AG04450 (cell line): ENCODE measurements around the gene ABTB1. TPM values are rescaled to one million over a fixed set of nuclear protein-coding genes. Genes with fewer than 3 reads are reported as not detected.

Experiments used
- CTCF ChIA-PET: fragments of 300-600, 350-600 bp; formaldehyde crosslinking; extraction: SDS; loops from one replicate; lab custom pipeline; 2022; ENCODE audit warnings: antibody characterized with exemption, inconsistent platforms; lab: Charles Lee
- POLR2A ChIA-PET: fragments of 350-600 bp; formaldehyde crosslinking; extraction: SDS; loops from one replicate; lab custom pipeline; 2021; ENCODE audit warnings: antibody characterized with exemption, inconsistent platforms; lab: Yijun Ruan, JAX
- DNase-seq: peaks from one replicate; pipeline ENCODE4 v3.0.0-alpha.2; 2011; ENCODE audit warnings: low read depth, low spot score
- H3K27ac ChIP-seq: one replicate; pipeline ENCODE4 v1.5.1; 2012; ENCODE audit warnings: low read depth, low read length, control low read depth
- H3K27me3 ChIP-seq: one replicate; pipeline ENCODE4 v1.6.0; 2012; ENCODE audit warnings: low read length; ENCODE audit not compliant: control insufficient read depth, insufficient read depth
- H3K4me3 ChIP-seq: 2 replicates; pipeline ENCODE4 v1.5.1; 2011; ENCODE audit warnings: mild to moderate bottlenecking, low read depth, low read length, control low read depth
- H3K9me3 ChIP-seq: 2 replicates; pipeline ENCODE4 v1.5.1; 2012; ENCODE audit warnings: low read length; ENCODE audit not compliant: control insufficient read depth, insufficient read depth
- polyA plus RNA-seq: library from polyadenylated mRNA; depleted of rRNA; stranded (reverse); fragments of >200 nt; gene quantifications from 2 replicates; pipeline ENCODE4 v1.2.3, GENCODE V29; 2011
- TF ChIP-seq, protein P1 (sequence below): IDR thresholded peaks from 2 replicates; pipeline ENCODE4 v1.5.1; 2011; ENCODE audit warnings: low read depth, low read length, control low read depth, inconsistent platforms

ABTB1 gene
- polyA plus RNA-seq, 1 experiment: 15.5 TPM

- TF ChIP-seq, protein P1, sequence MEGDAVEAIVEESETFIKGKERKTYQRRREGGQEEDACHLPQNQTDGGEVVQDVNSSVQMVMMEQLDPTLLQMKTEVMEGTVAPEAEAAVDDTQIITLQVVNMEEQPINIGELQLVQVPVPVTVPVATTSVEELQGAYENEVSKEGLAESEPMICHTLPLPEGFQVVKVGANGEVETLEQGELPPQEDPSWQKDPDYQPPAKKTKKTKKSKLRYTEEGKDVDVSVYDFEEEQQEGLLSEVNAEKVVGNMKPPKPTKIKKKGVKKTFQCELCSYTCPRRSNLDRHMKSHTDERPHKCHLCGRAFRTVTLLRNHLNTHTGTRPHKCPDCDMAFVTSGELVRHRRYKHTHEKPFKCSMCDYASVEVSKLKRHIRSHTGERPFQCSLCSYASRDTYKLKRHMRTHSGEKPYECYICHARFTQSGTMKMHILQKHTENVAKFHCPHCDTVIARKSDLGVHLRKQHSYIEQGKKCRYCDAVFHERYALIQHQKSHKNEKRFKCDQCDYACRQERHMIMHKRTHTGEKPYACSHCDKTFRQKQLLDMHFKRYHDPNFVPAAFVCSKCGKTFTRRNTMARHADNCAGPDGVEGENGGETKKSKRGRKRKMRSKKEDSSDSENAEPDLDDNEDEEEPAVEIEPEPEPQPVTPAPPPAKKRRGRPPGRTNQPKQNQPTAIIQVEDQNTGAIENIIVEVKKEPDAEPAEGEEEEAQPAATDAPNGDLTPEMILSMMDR: no peak
- CTCF ChIA-PET: no interaction called here
- no peak overlapping the region for H3K4me3 ChIP-seq
- no peak overlapping the region for H3K27ac ChIP-seq
- POLR2A ChIA-PET: no interaction called here
- DNase-seq: no peak
- no peaks in the 10 kb centered on the region; the same call in 1 of the 2 replicates for H3K9me3 ChIP-seq
- H3K27me3 ChIP-seq: no peaks in the 10 kb centered on the region
Measured at GRCh38 chr3:127686512-127686894, 13.8 kb downstream of the ABTB1 start.

DNA sequence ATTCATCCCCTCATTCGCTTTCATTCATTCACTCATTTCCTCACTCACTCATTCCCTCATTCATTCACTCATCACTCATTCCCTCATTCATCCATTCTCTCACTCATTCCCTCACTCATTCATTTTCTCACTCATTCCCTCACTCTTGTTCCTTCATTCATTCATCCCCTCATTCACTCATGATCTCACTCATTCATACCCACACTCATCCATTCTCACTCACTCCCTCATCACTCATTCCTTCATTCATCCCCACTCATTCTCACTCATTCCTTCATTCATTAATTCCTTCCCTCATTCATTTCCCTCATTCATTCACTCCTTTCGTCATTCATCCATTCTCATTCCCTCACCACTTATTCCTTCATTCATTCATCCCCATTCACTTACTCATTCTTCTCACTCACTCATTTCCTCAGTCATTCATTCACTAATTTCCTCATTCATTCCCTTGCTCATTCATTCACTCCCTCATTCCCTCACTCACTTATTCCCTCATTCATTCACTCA, 14.5 kb downstream of the ABTB1 start:
- H3K9me3 ChIP-seq: no peaks in the 10 kb centered on the region; the same call in 1 of the 2 replicates
- ChIA-PET POLR2A (no interaction called here), CTCF (no interaction called here)
- TF ChIP-seq, protein P1: no peak
- H3K27ac ChIP-seq: no peak overlapping the region
- H3K4me3 ChIP-seq: no peak overlapping the region
- H3K27me3 ChIP-seq: no peaks in the 10 kb centered on the region
- DNase-seq: no peak

DNA sequence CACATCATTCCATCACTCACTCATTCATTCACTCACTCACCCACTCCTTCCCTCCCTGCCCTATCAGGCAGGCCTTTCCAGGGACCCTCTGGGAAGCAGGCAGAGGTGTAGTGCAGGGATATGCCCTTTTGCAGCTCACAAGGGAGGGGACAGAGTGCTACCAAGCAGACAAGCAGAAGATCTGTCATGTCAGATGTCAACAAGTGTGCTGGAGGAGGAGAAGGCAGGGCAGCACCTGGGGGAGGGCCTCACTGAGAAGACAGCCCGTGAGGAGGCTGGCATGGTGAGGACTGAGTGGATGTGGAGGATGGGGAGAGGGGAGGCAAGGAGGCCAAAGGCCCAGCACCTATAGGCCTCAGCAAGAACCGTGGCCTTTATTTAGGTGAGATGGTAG, 15.3 kb downstream of the ABTB1 start:
- H3K27ac ChIP-seq: peak overlapping the region; percentile 57
- CTCF ChIA-PET: no interaction called here
- POLR2A ChIA-PET: no interaction called here
- no peak for DNase-seq
- TF ChIP-seq, protein P1: no peak
- no peaks in the 10 kb centered on the region for H3K27me3 ChIP-seq
- H3K9me3 ChIP-seq: no peaks in the 10 kb centered on the region; the same call in 1 of the 2 replicates
- H3K4me3 ChIP-seq: no peak overlapping the region

DNA sequence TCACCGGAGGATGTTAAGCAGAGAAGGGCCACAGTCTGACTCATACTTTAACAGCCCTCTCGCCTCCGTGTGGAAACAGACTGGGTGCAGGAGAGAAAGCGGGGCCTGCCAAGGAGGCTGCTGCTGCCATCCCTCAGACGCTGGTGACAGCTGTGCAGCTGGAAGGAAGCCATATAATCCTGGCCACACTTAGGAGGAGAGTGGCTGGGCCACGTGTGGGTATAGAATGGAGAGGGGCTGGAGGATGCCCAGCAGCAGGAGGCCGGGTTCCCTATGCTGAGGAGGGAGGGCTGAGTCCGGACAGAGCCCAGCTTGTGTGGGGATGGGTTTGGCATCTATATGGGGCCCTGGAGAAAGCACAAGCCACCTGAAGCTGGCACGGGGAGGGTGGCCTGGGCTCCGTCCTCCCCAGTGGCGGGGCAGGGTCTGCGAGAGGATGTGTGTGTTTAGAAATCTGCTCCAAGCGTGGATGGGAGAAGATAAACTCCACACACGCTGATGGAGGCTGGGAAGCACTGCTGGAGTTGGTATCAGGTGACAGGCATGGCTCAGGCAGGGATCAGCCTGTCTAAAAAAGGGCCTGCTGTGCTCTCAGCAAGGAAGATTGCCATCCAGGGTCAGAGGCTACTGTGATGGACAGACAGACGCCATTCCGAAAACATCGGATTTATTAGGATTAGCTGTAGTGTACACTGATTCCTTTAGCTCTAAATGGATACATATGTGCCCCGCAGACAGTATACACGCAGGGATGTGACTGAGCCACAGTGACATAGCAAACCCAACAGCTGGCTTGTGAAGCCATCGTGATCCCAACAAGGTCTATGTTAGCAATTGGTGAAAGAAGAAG, 15.9 kb downstream of the ABTB1 start:
- DNase-seq: no peak
- POLR2A ChIA-PET: no interaction called here
- Histone ChIP-seq H3K9me3 (no peaks in the 10 kb centered on the region; the same call in 1 of the 2 replicates), H3K4me3 (no peak overlapping the region), H3K27ac (peak overlapping the region; percentile 57), H3K27me3 (no peaks in the 10 kb centered on the region)
- CTCF ChIA-PET: interaction anchor here (0.6 to 2.6 kb wide), 6 partner anchors 9 to 282 kb away, joined by 3 to 8 read pairs (median 4); no protein-coding TSS in a partner anchor
- TF ChIP-seq, protein P1: no peak
